Liver (tissue), 9 donors: ENCODE data around the gene ZSCAN10. TPM values are rescaled to one million over a fixed set of nuclear protein-coding genes. Genes with fewer than 3 reads are reported as not detected.
"Not testable (repeated sequence)": the region's sequence is repeated elsewhere in the genome, so short reads cannot be mapped to it uniquely, and the experiment has no call there.

Experiments
- DNase-seq: peaks from one replicate; pipeline ENCODE4 v3.0.0-alpha.2; 2017; ENCODE audit warnings: low spot score
- H3K27ac ChIP-seq, 2 donors: one replicate each; pipeline ENCODE4 v1.7.0; 2013; ENCODE audit warnings: inconsistent platforms in 2 of 2, low read length in 2 of 2, control low read depth in 1 of 2, low read depth in 1 of 2, mild to moderate bottlenecking in 1 of 2
- H3K27me3 ChIP-seq, 4 donors: one replicate each; pipeline versions ENCODE4 v1.6.1 to v1.7.0; 2013; ENCODE audit warnings: low read length in 3 of 4, inconsistent platforms in 1 of 4, mild to moderate bottlenecking in 1 of 4, moderate library complexity in 1 of 4; ENCODE audit not compliant: control insufficient read depth in 4 of 4, insufficient read depth in 4 of 4
- H3K36me3 ChIP-seq, 4 donors: one replicate each; pipeline versions ENCODE4 v1.6.1 to v1.7.0; 2013; ENCODE audit warnings: low read length in 3 of 4, mild to moderate bottlenecking in 3 of 4, low read depth in 1 of 4, moderate library complexity in 1 of 4; ENCODE audit not compliant: control insufficient read depth in 4 of 4, insufficient read depth in 3 of 4
- H3K4me1 ChIP-seq, 4 donors: one replicate each; pipeline versions ENCODE4 v1.6.1 to v1.7.0; 2013; ENCODE audit warnings: low read length in 3 of 4, mild to moderate bottlenecking in 3 of 4, moderate library complexity in 1 of 4; ENCODE audit not compliant: control insufficient read depth in 4 of 4, insufficient read depth in 4 of 4
- H3K4me3 ChIP-seq, 3 donors: one replicate each; pipeline versions ENCODE4 v1.6.1 to v1.7.0; 2013; ENCODE audit warnings: low read length in 3 of 3, control low read depth in 1 of 3, low read depth in 1 of 3, mild to moderate bottlenecking in 1 of 3
- H3K9ac ChIP-seq, 2 donors: one replicate each; pipeline ENCODE4 v1.7.0; 2013; ENCODE audit warnings: low read length in 2 of 2, mild to moderate bottlenecking in 2 of 2, moderate library complexity in 2 of 2, control low read depth in 1 of 2, low read depth in 1 of 2
- H3K9me3 ChIP-seq, 4 donors: one replicate each; pipeline versions ENCODE4 v1.6.1 to v1.7.0; 2013; ENCODE audit warnings: low read length in 3 of 4; ENCODE audit not compliant: control insufficient read depth in 4 of 4
- FOXA1 ChIP-seq: IDR thresholded peaks from 2 replicates; pipeline ENCODE4 v1.6.1; 2016; ENCODE audit warnings: antibody characterized with exemption
- FOXA2 ChIP-seq: IDR thresholded peaks from 2 replicates; pipeline ENCODE4 v1.6.1; 2016; ENCODE audit warnings: antibody characterized with exemption
- GABPA ChIP-seq, 2 donors: IDR thresholded peaks in 1 of 2; conservative IDR thresholded peaks in 1 of 2; 2 replicates each; pipeline ENCODE4 v1.6.1; 2016; ENCODE audit warnings: antibody characterized with exemption in 2 of 2, mild to moderate bottlenecking in 1 of 2, moderate library complexity in 1 of 2
- HNF4A ChIP-seq, 2 donors: conservative IDR thresholded peaks; 2 replicates each; pipeline ENCODE4 v1.6.1; 2016; ENCODE audit warnings: antibody characterized with exemption in 2 of 2, mild to moderate bottlenecking in 2 of 2
- NR2F2 ChIP-seq: IDR thresholded peaks from 2 replicates; pipeline ENCODE4 v1.6.1; 2016; ENCODE audit warnings: antibody characterized with exemption
- RAD21 ChIP-seq, 2 donors: IDR thresholded peaks; 2 replicates each; pipeline ENCODE4 v1.6.1; 2016; ENCODE audit warnings: antibody characterized with exemption in 2 of 2, mild to moderate bottlenecking in 2 of 2
- RXRA ChIP-seq, 2 donors: IDR thresholded peaks; 2 replicates each; pipeline ENCODE4 v1.6.1; 2017 to 2018; ENCODE audit warnings: antibody characterized with exemption in 2 of 2, mild to moderate bottlenecking in 1 of 2
- SP1 ChIP-seq: IDR thresholded peaks from 2 replicates; pipeline ENCODE4 v1.6.1; 2018; ENCODE audit warnings: antibody characterized with exemption, mild to moderate bottlenecking
- TAF1 ChIP-seq: conservative IDR thresholded peaks from 2 replicates; pipeline ENCODE4 v1.6.1; 2016; ENCODE audit warnings: antibody characterized with exemption, mild to moderate bottlenecking
- WGBS: extraction: QIAGEN DNeasy Blood & Tissue Kit; methylation state at CpG from one replicate; pipeline ENCODE4 v1.1.7; 2013; 5-methylcytosine and 5-hydroxymethylcytosine counted together
- polyA plus RNA-seq, 2 donors: library from polyadenylated mRNA; stranded (reverse) in 1 of 2; unstranded in 1 of 2; fragments of 200-250 nt in 1 of 2; fragments of >200 nt in 1 of 2; fragmentation: Nextera tagmentation in 1 of 2; extraction: Ambion mirVana in 1 of 2; gene quantifications; one replicate each; pipeline versions ENCODE4 v1.2.1 to v1.2.3, GENCODE V29; 2013 to 2015
- total RNA-seq, 2 donors: library from RNA; depleted of rRNA; stranded (reverse); fragments of >200 nt; gene quantifications; one replicate each; pipeline ENCODE4 v1.2.3, GENCODE V29; 2014
- TF ChIP-seq, protein P1 (sequence below): IDR thresholded peaks from 2 replicates; pipeline ENCODE4 v1.6.1; 2016; ENCODE audit warnings: antibody characterized with exemption
- TF ChIP-seq, protein P2 (sequence below): fragments of 150-350 bp; IDR thresholded peaks from 2 replicates; pipeline ENCODE4 v1.5.1; 2017; ENCODE audit warnings: improper control_type of control experiment, low read depth, low read length; ENCODE audit not compliant: missing input control
- TF ChIP-seq, protein P3 (sequence below): IDR thresholded peaks from 2 replicates; pipeline ENCODE4 v1.6.1; 2016; ENCODE audit warnings: antibody characterized with exemption
- donor health status: healthy.
- donor health status: healthy.
- donor health status: healthy.
- donor health status: healthy.
- donor health status: healthy.

Gene ZSCAN10
- total and polyA plus RNA-seq, 4 donors, result not detected

DNA sequence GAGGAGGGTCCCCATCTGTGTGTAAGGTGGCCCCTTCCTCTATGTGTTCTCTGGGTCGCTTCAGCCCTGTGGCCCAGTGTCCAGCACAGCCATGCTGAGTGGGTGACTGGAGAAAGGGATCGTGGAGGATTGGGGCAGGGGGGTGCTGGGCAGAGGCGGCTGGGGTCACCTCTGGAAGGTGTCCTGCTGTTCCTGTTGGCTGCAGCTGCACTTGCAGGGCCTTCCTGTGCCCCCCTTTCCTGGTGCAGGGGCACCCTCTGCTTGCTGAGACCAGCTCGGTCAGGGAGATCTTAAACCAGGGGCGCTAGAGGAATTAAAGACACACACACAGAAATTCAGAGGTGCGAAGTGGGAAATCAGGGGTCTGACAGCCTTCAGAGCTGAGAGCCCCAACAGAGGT lies 22.5 kb downstream of the ZSCAN10 start:
- no peak overlapping the region for H3K9ac ChIP-seq
- peaks cover 0 to 11% (median 3%) of the 10 kb centered on the region in 4 donors for H3K4me1 ChIP-seq
- no peak for DNase-seq
- WGBS, result 89% methylated on average over 6 of the region's 6 CpGs
- H3K27ac ChIP-seq, result no peak overlapping the region
- TF ChIP-seq FOXA1, result no peak
- no peak for TF ChIP-seq SP1
- TF ChIP-seq, protein P1, sequence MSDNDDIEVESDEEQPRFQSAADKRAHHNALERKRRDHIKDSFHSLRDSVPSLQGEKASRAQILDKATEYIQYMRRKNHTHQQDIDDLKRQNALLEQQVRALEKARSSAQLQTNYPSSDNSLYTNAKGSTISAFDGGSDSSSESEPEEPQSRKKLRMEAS, result no peak
- no peak for TF ChIP-seq NR2F2
- TF ChIP-seq HNF4A (conservative IDR thresholded peaks at IDR 0.05), result no peak
- TF ChIP-seq, protein P2, sequence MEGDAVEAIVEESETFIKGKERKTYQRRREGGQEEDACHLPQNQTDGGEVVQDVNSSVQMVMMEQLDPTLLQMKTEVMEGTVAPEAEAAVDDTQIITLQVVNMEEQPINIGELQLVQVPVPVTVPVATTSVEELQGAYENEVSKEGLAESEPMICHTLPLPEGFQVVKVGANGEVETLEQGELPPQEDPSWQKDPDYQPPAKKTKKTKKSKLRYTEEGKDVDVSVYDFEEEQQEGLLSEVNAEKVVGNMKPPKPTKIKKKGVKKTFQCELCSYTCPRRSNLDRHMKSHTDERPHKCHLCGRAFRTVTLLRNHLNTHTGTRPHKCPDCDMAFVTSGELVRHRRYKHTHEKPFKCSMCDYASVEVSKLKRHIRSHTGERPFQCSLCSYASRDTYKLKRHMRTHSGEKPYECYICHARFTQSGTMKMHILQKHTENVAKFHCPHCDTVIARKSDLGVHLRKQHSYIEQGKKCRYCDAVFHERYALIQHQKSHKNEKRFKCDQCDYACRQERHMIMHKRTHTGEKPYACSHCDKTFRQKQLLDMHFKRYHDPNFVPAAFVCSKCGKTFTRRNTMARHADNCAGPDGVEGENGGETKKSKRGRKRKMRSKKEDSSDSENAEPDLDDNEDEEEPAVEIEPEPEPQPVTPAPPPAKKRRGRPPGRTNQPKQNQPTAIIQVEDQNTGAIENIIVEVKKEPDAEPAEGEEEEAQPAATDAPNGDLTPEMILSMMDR, result no peak
- no peak for TF ChIP-seq TAF1
- TF ChIP-seq, protein P3, sequence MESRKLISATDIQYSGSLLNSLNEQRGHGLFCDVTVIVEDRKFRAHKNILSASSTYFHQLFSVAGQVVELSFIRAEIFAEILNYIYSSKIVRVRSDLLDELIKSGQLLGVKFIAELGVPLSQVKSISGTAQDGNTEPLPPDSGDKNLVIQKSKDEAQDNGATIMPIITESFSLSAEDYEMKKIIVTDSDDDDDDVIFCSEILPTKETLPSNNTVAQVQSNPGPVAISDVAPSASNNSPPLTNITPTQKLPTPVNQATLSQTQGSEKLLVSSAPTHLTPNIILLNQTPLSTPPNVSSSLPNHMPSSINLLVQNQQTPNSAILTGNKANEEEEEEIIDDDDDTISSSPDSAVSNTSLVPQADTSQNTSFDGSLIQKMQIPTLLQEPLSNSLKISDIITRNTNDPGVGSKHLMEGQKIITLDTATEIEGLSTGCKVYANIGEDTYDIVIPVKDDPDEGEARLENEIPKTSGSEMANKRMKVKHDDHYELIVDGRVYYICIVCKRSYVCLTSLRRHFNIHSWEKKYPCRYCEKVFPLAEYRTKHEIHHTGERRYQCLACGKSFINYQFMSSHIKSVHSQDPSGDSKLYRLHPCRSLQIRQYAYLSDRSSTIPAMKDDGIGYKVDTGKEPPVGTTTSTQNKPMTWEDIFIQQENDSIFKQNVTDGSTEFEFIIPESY, result no peak
- H3K27me3 ChIP-seq, result no peaks in the 10 kb centered on the region
- H3K4me3 ChIP-seq, result no peak overlapping the region
- no peaks in the 10 kb centered on the region for H3K9me3 ChIP-seq
- H3K36me3 ChIP-seq, result no peaks in the 10 kb centered on the region

DNA sequence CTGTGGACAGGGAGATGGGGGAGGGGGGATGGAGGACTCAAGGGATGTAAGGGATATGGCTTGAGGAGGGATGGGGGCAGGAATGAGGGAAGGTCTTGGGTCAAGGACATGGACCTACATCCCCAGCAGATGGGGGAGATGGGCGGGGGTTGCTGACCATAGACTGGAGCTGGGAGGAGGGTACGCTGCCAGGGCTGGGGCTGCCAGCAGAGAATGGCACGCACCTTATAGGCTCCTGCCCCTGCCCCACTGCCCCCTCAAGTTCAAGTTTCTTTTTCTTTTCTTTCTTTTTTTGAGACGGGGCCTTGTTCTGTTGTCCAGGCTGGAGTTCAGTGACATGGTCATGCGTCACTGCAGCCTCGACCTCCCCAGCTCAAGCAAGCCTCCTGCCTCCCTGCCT lies 23.1 kb downstream of the ZSCAN10 start:
- not testable (repeated sequence) for H3K9me3 ChIP-seq, H3K36me3 ChIP-seq, DNase-seq, H3K27me3 ChIP-seq, H3K9ac ChIP-seq, H3K4me3 ChIP-seq
- H3K4me1 ChIP-seq, result peaks cover 0 to 11% (median 3%) of the 10 kb centered on the region in 4 donors
- 80% methylated on average over 6 of the region's 6 CpGs for WGBS
- peak overlapping the region in 1 of 2 donors; percentile 29 for H3K27ac ChIP-seq

DNA sequence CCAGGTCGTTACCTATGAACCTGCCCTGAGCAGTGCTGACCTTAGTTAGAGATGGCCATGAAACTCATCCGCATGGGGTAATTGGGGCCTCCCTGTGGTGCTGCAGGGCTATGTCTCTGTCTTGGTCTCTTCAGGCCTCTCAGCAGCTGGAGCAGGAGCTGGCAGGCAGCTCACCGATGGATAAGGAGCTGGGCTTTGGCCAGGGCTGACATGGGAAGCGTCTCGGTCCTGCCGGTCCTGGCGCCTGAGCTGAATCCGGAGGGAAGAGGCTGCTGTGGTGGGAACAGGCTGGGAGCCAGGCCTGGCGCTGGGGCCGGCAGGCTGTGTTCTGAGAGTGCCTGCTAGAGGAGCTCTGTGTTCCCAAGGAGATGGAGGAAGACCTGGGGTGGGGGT lies 23.6 kb downstream of the ZSCAN10 start:
- WGBS, result 47% methylated on average over 10 of the region's 10 CpGs
- TF ChIP-seq FOXA1, result no peak
- TF ChIP-seq FOXA2, result no peak
- TF ChIP-seq, protein P1, result no peak
- TF ChIP-seq RAD21 (IDR thresholded peaks at IDR 0.05), result no peak
- TF ChIP-seq RXRA (IDR thresholded peaks at IDR 0.05), result no peak
- TF ChIP-seq, protein P2, result no peak
- TF ChIP-seq GABPA (IDR thresholded peaks at IDR 0.05 in 1 of 2, conservative IDR thresholded peaks at IDR 0.05 in 1 of 2), result no peak
- TF ChIP-seq, protein P3, result no peak
- peak overlapping the region; percentile 29 to 61 for H3K27ac ChIP-seq

More for the DNA sequence above, 23.6 kb downstream of the ZSCAN10 start:
- DNase-seq, result no peak
- Histone ChIP-seq H3K36me3 (no peaks in the 10 kb centered on the region), H3K9ac (no peak overlapping the region), H3K27me3 (no peaks in the 10 kb centered on the region), H3K4me3 (no peak overlapping the region), H3K9me3 (no peaks in the 10 kb centered on the region), H3K4me1 (peaks cover 0 to 11% (median 3%) of the 10 kb centered on the region in 4 donors)
